HL-60 (cell line): ENCODE results near the gene ATP2B3.

ENCODE experiments used
- CTCF ChIP-seq: IDR thresholded peaks from one replicate; pipeline ENCODE4 v1.5.1; 2011; ENCODE audit warnings: low read length, control low read depth, inconsistent platforms; ENCODE audit not compliant: insufficient read depth
- POLR2AphosphoS5 ChIP-seq: IDR thresholded peaks from 2 replicates; pipeline ENCODE4 v1.6.1; 2012; ENCODE audit warnings: low read depth

GRCh38 chrX:153481043-153481442 lies 36.4 kb upstream of the ATP2B3 start:
- TF ChIP-seq POLR2AphosphoS5 (no peak), CTCF (no peak)
